Hematopoietic multipotent progenitor cell treated with erythropoietin and hydrocortisone succinate and interleukin-3 and kit ligand, for 15 days (in vitro differentiated cells): Measurements from ENCODE around the gene C11orf16.
A peak's percentile ranks its signal among the peaks of the same experiment; 100 is the strongest.
"Not testable (repeated sequence)": the region's sequence is repeated elsewhere in the genome, so short reads cannot be mapped to it uniquely, and the experiment has no call there.

ENCODE experiments used
- DNase-seq: peaks from one replicate; pipeline ENCODE4 v3.0.0-alpha.2; 2015; ENCODE audit warnings: low spot score

C11orf16 gene

GRCh38 chr11:8932564-8933180, at the start of gene C11orf16:
TSS of gene C11orf16 (minus strand) at chr11:8932947. CDS start at chr11:8932308, 639 bp downstream.
- DNase-seq = no peak

GRCh38 chr11:8980485-8980884, 47.7 kb upstream of the C11orf16 start:
- DNase-seq = no peak

GRCh38 chr11:8979365-8979764, 46.6 kb upstream of the C11orf16 start:
- DNase-seq = not testable (repeated sequence)

- no peak for DNase-seq
These were observed 40.4 kb upstream of the C11orf16 start for GRCh38 chr11:8973121-8973520.

- no peak for DNase-seq
These were observed 39.2 kb upstream of the C11orf16 start for GRCh38 chr11:8971924-8972316.

GRCh38 chr11:8971196-8971923, 38.6 kb upstream of the C11orf16 start:
- DNase-seq = no peak

- no peak for DNase-seq
These were observed 34.4 kb upstream of the C11orf16 start for GRCh38 chr11:8967184-8967583.

GRCh38 chr11:8964324-8965320, 31.9 kb upstream of the C11orf16 start, which contains the start of gene TMEM9B:
TSS of gene TMEM9B (minus strand) at chr11:8964442. CDS start at chr11:8964313, 129 bp downstream.
- peak; percentile 84 for DNase-seq

- peak; percentile 87 for DNase-seq
These were observed 31.0 kb upstream of the C11orf16 start for GRCh38 chr11:8963569-8964323.

- peak; percentile 83 for DNase-seq
These were observed 30.1 kb upstream of the C11orf16 start for GRCh38 chr11:8962841-8963240.

- DNase-seq = peak; percentile 17
These were observed 28.7 kb upstream of the C11orf16 start for GRCh38 chr11:8961401-8961800.

GRCh38 chr11:8959546-8960166, 26.9 kb upstream of the C11orf16 start:
- peak; percentile 83 for DNase-seq

GRCh38 chr11:8956860-8957259, 24.1 kb upstream of the C11orf16 start:
- no peak for DNase-seq

GRCh38 chr11:8948886-8949285, 16.1 kb upstream of the C11orf16 start:
- no peak for DNase-seq

- no peak for DNase-seq
These were observed 14.6 kb upstream of the C11orf16 start for GRCh38 chr11:8947230-8947943.

- no peak for DNase-seq
These were observed 9.8 kb upstream of the C11orf16 start, which contains the start of gene ASCL3 for GRCh38 chr11:8942518-8943066. TSS of gene ASCL3 (minus strand) at chr11:8943016. CDS start at chr11:8938161, 4,855 bp downstream.

- DNase-seq = no peak
These were observed 8.8 kb upstream of the C11orf16 start for GRCh38 chr11:8941341-8942103.

- DNase-seq = no peak
These were observed 4.9 kb upstream of the C11orf16 start for GRCh38 chr11:8937659-8938058.

- DNase-seq = no peak
These were observed 4.4 kb upstream of the C11orf16 start for GRCh38 chr11:8937159-8937558.
